SHP77 (cell line): ENCODE data around the gene FOLR1.

Source experiments
- DNase-seq, 2 experiments: peaks; one replicate each; lab custom pipeline; 2025; lab: John Stamatoyannopoulos, UW

The FOLR1 gene

GRCh38 chr11:72223615-72224563 is 31.9 kb downstream of the FOLR1 start:
- peak; percentile 51 to 79 for DNase-seq

DNA sequence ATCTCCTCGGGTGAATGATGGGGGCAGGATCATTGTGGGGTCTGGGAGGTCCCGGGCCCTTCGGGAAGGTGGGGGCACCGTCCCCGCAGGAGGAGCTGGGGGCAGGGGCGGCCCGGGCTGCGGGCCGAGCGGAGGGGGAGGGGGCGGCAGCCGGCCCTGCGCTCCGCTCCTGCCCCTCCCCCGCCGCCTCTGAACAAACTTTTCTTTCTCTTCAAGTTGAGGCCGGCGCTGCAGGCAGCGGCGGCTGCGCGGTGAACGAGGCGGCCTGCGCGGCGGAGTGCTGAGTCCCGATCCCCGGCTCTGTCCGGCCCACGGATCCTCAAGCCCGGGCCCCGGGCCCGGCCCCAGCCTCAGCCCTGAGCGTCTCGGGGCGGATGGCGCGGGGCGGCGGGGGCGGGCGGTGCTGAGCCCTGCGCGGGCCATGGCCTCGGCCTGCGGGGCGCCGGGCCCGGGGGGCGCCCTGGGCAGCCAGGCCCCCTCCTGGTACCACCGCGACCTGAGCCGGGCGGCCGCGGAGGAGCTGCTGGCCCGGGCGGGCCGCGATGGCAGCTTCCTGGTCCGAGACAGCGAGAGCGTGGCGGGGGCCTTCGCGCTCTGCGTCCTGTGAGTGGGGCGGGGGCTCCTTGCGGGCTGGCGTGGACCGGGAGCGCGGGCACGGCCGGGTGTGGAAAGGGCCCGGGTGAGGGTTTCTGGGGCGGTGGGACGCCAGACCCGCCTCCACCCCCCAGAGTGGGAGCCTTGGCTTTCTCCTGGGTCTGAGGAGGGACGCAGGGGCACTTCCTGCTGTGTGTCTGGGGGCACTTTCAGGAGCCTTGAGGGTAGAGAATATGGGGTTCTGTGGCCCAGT is 32.8 kb downstream of the FOLR1 start, which contains the start of gene INPPL1:
INPPL1 (plus strand) TSS at position 204 of the 847 bp plus-strand sequence; CDS start at position 422, 218 bp downstream.
- no peak for DNase-seq

- DNase-seq, result no peak
Measured at GRCh38 chr11:72225411-72225951, 33.5 kb downstream of the FOLR1 start.

DNA sequence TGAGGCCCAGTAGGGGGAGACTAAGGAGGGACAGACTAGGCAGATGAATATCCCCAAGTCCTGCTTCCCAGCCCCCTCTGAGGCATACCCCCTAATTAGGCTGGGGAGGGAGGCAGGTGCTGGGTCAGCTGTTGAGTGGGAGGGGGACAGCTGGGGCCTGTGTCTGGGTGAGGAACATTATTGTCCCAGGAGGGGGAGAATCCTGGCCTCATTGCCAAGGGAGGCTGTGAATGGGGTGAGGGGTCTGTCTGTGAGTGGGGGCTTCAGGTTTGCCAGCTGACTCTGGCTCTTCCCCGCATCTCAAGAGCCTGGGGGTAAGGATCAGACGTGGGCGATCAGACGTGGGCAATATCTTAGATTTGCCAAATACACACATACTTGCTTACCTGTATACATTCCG is 34.8 kb downstream of the FOLR1 start:
- DNase-seq, result peak in 1 of 2 experiments; percentile 45

- peak; percentile 97 to 98 for DNase-seq
Measured at GRCh38 chr11:72227316-72228228, 35.6 kb downstream of the FOLR1 start.

DNA sequence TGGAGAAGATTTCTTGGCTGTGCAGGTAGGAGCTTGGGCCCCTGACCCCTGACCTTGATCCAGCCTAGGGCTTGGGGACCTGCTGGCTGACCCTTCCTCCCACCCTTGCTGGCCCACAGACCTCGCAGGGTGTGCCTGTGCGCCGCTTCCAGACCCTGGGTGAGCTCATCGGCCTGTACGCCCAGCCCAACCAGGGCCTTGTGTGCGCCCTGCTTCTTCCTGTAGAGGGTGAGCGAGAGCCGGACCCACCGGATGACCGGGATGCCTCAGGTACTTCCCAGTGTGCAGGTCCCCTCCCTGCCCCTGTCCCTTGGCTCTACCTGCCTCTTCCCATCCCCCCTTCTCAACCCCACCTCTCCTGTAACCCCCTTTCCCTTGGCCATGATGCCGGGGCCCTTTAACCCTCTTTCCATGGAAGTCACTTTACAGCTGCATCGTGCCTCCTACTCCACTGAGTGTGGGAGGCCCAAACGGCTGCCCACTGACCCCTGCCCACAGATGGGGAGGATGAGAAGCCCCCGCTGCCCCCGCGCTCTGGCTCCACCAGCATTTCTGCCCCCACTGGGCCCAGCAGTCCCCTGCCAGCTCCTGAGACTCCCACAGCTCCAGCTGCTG is 36.4 kb downstream of the FOLR1 start:
- DNase-seq, result peak; percentile 26 to 33

DNA sequence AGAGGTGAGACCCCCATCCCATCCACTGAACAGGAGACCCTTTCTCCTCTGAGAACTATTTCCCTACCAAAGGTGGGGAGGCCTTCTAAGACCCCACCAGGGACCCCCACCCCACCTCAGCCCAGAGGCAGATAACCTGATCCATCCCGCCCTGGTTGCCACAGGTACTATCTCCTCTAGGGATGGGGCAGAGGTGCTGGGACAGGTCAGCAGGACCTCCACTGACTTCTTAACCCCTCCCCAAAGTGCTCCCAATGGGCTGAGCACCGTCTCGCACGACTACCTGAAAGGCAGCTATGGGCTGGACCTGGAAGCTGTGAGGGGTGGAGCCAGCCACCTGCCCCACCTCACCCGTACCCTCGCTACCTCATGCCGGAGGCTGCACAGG is 36.9 kb downstream of the FOLR1 start:
- no peak for DNase-seq

- DNase-seq, result no peak
Measured at GRCh38 chr11:72229336-72229924, 37.5 kb downstream of the FOLR1 start.

DNA sequence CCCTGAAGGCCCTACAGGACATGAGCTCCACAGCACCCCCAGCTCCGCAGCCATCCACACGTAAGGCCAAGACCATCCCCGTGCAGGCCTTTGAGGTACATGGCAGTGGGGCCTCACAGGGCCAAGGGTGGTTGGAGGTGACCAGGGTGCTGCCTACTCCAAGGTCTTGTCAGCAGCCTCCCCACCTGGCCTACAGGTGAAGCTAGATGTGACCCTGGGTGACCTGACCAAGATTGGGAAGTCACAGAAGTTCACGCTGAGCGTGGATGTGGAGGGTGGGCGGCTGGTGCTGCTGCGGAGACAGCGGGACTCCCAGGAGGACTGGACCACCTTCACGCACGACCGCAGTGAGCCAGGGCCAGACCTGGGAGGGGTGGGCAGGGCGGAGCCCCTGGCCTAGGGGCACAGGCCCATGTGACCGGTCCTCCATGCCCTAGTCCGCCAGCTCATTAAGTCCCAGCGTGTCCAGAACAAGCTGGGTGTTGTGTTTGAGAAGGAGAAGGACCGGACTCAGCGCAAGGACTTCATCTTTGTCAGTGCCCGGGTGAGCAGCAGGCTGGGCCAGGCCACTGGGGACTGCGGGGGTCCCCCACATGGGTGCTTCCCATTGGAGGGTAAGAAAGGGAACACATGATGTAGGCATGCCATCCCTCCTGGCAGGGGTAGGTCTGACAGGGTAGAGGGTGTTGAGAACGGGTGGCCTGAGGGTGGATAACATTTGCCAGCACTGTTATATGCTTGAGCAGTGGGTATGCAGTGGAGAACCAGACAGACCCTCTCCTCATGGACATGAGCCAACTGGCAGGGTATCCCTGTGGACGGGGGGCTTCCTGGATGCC is 38.2 kb downstream of the FOLR1 start:
- DNase-seq, result no peak

DNA sequence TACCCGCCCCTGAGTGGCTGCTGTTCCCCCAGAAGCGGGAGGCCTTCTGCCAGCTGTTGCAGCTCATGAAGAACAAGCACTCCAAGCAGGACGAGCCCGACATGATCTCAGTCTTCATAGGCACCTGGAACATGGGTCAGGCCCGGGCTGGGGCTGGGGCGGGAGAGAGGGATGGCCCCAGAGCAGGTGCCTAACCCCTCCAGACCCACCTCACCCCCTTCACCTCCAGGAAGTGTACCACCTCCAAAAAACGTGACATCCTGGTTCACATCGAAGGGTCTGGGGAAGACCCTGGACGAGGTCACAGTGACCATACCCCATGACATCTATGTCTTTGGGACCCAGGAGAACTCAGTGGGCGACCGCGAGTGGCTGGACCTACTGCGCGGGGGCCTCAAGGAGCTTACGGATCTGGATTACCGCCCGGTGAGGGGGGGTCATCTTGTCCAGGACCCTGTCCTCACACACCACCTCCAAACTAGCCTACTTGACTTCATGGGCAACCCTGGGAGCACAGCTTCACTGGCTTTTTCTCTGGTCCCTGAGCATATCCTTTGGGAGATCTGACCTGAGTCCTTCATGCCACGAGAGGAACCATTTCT is 38.9 kb downstream of the FOLR1 start:
- no peak for DNase-seq

DNA sequence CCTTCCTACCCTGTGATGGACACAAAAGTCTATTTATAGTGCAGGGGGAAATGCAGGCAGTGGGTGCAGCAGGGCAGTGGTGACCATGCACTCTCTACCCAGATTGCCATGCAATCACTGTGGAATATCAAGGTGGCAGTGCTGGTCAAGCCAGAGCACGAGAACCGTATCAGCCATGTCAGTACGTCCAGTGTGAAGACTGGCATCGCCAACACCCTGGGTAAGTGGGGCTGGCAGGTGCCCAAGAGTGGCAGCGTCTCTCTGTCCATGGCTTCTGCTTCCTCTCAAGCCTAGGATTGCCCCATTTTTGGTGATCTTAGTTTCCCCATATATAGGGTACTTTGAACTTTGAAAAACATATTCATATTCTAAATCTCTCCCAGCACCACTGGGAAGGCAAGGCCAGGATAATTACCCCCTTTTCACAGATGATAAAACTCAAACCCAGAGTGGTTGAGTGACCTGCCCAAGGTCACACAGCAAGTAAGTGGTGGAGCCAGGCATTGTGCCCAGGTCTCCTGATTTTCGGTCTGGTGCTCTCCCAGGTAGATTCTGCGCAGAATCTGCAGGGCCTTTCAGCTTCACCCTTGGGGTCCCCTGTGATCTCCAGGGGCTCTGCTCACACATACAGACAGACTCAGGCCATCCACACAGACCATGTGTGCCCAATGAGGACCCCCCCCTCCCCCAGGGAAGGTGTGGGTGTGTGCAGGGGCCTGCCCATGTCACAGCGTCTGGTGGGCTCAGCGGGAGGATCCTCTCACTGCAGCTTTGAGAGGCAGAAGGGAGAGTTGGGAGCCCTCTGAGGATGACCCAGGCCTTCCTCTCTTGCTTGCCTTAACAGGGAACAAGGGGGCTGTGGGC is 39.7 kb downstream of the FOLR1 start:
- DNase-seq, result no peak

DNA sequence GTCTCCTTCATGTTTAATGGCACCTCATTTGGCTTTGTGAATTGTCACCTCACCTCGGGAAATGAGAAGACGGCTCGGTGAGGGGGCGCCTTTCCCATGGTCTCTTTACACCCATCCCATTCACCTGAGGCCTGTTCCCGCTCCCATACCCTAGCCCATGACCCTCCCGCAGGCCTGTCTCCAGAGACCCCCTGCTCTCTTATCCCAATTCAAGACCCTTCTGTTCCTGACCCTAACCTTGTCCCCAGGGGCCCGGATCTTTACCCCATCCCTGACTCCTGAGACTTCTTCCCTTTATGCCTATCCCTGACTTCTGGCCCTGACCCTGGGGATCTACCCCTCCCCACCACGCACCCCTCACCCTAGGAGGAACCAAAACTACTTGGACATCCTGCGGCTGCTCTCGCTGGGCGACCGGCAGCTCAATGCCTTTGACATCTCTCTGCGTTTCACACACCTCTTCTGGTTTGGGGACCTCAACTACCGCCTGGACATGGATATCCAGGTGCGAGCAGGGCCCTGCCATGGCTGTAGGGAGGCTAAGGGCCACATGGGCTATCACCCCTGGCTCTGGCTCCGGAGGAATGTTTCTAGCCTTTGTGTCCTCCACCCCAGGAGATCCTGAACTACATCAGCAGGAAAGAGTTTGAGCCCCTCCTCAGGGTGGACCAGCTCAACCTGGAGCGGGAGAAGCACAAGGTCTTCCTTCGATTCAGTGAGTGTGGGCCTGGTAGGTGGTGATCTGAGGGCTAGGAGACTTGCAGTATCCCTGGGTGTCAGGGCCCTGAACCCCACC is 40.5 kb downstream of the FOLR1 start:
- DNase-seq, result no peak

DNA sequence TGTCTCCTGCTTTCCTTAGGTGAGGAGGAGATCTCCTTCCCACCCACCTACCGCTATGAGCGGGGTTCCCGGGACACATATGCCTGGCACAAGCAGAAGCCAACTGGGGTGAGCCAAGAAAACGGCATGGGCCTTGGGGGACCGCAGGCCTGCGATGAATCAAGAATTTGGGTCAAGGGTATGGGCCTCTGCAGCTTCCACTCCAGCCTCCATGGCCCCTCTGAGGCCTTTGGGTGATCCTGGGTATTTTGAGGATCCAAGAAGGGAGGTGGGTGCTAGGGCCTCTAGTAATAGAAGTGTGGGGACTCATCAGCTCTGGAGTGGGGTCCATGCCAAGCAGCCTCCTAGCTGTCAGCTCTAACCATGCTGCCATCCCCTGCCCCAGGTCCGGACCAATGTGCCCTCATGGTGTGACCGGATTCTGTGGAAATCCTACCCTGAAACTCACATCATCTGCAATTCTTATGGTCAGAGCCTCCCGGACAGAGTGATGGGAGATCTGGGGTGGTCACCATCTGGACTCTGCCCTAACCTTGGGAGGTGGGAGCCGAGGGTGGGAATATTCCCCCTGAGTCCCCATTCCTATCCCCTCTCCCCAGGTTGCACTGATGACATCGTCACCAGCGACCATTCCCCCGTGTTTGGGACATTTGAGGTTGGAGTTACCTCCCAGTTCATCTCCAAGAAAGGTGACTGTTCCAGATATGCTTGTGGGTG is 41.3 kb downstream of the FOLR1 start:
- DNase-seq, result no peak

- no peak for DNase-seq
Measured at GRCh38 chr11:72233773-72234513, 42.0 kb downstream of the FOLR1 start.

DNA sequence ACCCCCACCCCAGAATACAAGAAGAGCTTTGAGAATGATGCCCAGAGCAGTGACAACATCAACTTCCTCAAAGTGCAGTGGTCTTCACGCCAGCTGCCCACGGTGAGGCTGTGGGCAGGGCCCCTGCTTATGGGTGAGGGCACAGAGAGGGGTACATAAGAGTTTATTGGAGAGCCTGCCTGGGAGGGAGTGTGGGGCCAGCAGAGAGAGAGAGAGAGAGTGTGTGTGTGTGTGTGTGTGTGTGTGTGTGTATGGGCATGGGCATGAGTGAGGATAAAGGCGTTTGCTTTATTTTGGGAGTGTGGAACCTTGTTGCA is 42.5 kb downstream of the FOLR1 start:
- no peak for DNase-seq

GRCh38 chr11:72234920-72235319 is 43.0 kb downstream of the FOLR1 start:
- DNase-seq, result no peak
